Umbilical cord (tissue), 2 donors: Measurements from ENCODE around the gene HES7. TPM values are rescaled to one million over a fixed set of nuclear protein-coding genes. Genes with fewer than 3 reads are reported as not detected.
"Not testable (repeated sequence)": the region's sequence is repeated elsewhere in the genome, so short reads cannot be mapped to it uniquely, and the experiment has no call there.

ENCODE experiments used
- DNase-seq: peaks from one replicate; pipeline ENCODE4 v3.0.0-alpha.2; 2015; ENCODE audit warnings: low spot score
- total RNA-seq: library from RNA; depleted of rRNA; stranded (reverse); fragments of >200 nt; gene quantifications from one replicate; pipeline ENCODE4 v1.2.3, GENCODE V29; 2014; ENCODE audit warnings: low replicate concordance; ENCODE audit not compliant: insufficient read depth

Gene HES7
- total RNA-seq, 1 donor from 2014 or later = not detected

- no peak for DNase-seq
Observed at GRCh38 chr17:8103549-8103948, 20.4 kb downstream of the HES7 start.

GRCh38 chr17:8101721-8102120 lies 22.2 kb downstream of the HES7 start:
- no peak for DNase-seq

- no peak for DNase-seq
Observed at GRCh38 chr17:8100763-8101162, 23.1 kb downstream of the HES7 start.

GRCh38 chr17:8100111-8100510 lies 23.8 kb downstream of the HES7 start:
- no peak for DNase-seq

- no peak for DNase-seq
Observed at GRCh38 chr17:8096541-8096940, 27.4 kb downstream of the HES7 start.

- DNase-seq = no peak
Observed at GRCh38 chr17:8095361-8095760, 28.5 kb downstream of the HES7 start.

GRCh38 chr17:8091033-8091687 lies 32.7 kb downstream of the HES7 start:
- no peak for DNase-seq

GRCh38 chr17:8089728-8090127 lies 34.2 kb downstream of the HES7 start:
- DNase-seq = no peak

GRCh38 chr17:8087952-8088230 lies 36.0 kb downstream of the HES7 start:
- no peak for DNase-seq

- no peak for DNase-seq
Observed at GRCh38 chr17:8087075-8087951, 36.6 kb downstream of the HES7 start, which contains the start of gene ALOX12B. ALOX12B (minus strand) TSS chr17:8087716; CDS start chr17:8087442, 274 bp downstream.

- no peak for DNase-seq
Observed at GRCh38 chr17:8084250-8084649, 39.7 kb downstream of the HES7 start.

- DNase-seq = no peak
Observed at GRCh38 chr17:8082292-8082691, 41.6 kb downstream of the HES7 start.

- no peak for DNase-seq
Observed at GRCh38 chr17:8081876-8082275, 42.0 kb downstream of the HES7 start.

GRCh38 chr17:8080799-8081219 lies 43.1 kb downstream of the HES7 start:
- DNase-seq = no peak

- no peak for DNase-seq
Observed at GRCh38 chr17:8080208-8080798, 43.6 kb downstream of the HES7 start.

- DNase-seq = peak; percentile 61
Observed at GRCh38 chr17:8079291-8080207, 44.4 kb downstream of the HES7 start.

- DNase-seq = not testable (repeated sequence)
Observed at GRCh38 chr17:8077939-8078338, 46.0 kb downstream of the HES7 start.

- no peak for DNase-seq
Observed at GRCh38 chr17:8076502-8077266, 47.2 kb downstream of the HES7 start.

GRCh38 chr17:8075574-8076342 lies 48.1 kb downstream of the HES7 start:
- no peak for DNase-seq

- no peak for DNase-seq
Observed at GRCh38 chr17:8075081-8075480, 48.8 kb downstream of the HES7 start.
